PC-3 (cell line): ENCODE results near the gene KLHL30. TPM values are rescaled to one million over a fixed set of nuclear protein-coding genes. Genes with fewer than 3 reads are reported as not detected.
"Not testable (repeated sequence)": the region's sequence is repeated elsewhere in the genome, so short reads cannot be mapped to it uniquely, and the experiment has no call there.

ENCODE experiments used
- ATAC-seq: fragments of 200-7000 bp; cut with Tn5 transposase; 2 replicates; pipeline ENCODE4 v1.9.1; 2020; ENCODE audit warnings: mild to moderate bottlenecking, moderate library complexity
- BruUV-seq: library from RNA; stranded (reverse); fragments of 400-500 nt; replicated peaks from 2 replicates; lab custom pipeline; 2021; lab: Mats Ljungman, UMichigan
- CTCF ChIA-PET: fragments of 300-600 bp; sonication (Branson Sonifier 250); formaldehyde crosslinking; loops from one replicate; lab custom pipeline; 2022; ENCODE audit warnings: antibody characterized with exemption; lab: Charles Lee
- POLR2A ChIA-PET: fragments of 300-600 bp; sonication (Branson Sonifier 250); formaldehyde crosslinking; loops from one replicate; lab custom pipeline; 2022; ENCODE audit warnings: antibody characterized with exemption; ENCODE audit not compliant: unreplicated experiment; lab: Charles Lee
- DNase-seq: peaks from one replicate; pipeline ENCODE4 v3.0.0-alpha.2; 2015
- H2AFZ ChIP-seq: fragments of 300-600 bp; sonication (generic); 2 replicates; pipeline ENCODE4 v1.6.0; 2016; ENCODE audit warnings: antibody characterized with exemption, low read length
- H3F3A ChIP-seq: fragments of 300-600 bp; sonication (generic); one replicate; pipeline ENCODE4 v1.6.0; 2017; ENCODE audit warnings: antibody characterized with exemption, low read length, control low read depth, mild to moderate bottlenecking; ENCODE audit not compliant: unreplicated experiment
- H3K27ac ChIP-seq: fragments of 300-600 bp; sonication (generic); 2 replicates; pipeline ENCODE4 v1.5.1; 2016; ENCODE audit warnings: mild to moderate bottlenecking, low read length
- H3K27me3 ChIP-seq: fragments of 300-600 bp; sonication (generic); 2 replicates; pipeline ENCODE4 v1.6.1; 2016; ENCODE audit warnings: low read length, mixed read lengths
- H3K36me3 ChIP-seq: fragments of 300-600 bp; sonication (generic); 2 replicates; pipeline ENCODE4 v1.6.1; 2016; ENCODE audit warnings: low read depth, mixed run types, low read length, mixed read lengths
- H3K4me1 ChIP-seq: fragments of 300-600 bp; sonication (generic); 2 replicates; pipeline ENCODE4 v1.5.1; 2016; ENCODE audit warnings: low read length; ENCODE audit not compliant: insufficient read depth
- H3K4me2 ChIP-seq: fragments of 300-600 bp; sonication (generic); 2 replicates; pipeline ENCODE4 v1.6.0; 2016; ENCODE audit warnings: low read length
- H3K4me3 ChIP-seq: fragments of 300-600 bp; sonication (generic); 2 replicates; pipeline ENCODE4 v1.5.1; 2016; ENCODE audit warnings: mild to moderate bottlenecking, low read length, mixed read lengths
- H3K79me2 ChIP-seq: fragments of 300-600 bp; sonication (generic); 2 replicates; pipeline ENCODE4 v1.6.1; 2017; ENCODE audit warnings: low read length, mixed read lengths
- H3K9ac ChIP-seq: fragments of 300-600 bp; sonication (generic); 2 replicates; pipeline ENCODE4 v1.6.0; 2016; ENCODE audit warnings: mild to moderate bottlenecking, low read length
- H3K9me2 ChIP-seq: fragments of 300-600 bp; sonication (generic); replicated peaks from 2 replicates; pipeline ENCODE4 v1.6.1; 2016; ENCODE audit warnings: mixed run types, low read length, mixed read lengths
- H3K9me3 ChIP-seq: fragments of 300-600 bp; sonication (generic); 2 replicates; pipeline ENCODE4 v1.6.1; 2016; ENCODE audit warnings: low read length, mixed read lengths
- H4K20me1 ChIP-seq: fragments of 300-600 bp; sonication (generic); 2 replicates; pipeline ENCODE4 v1.6.1; 2016; ENCODE audit warnings: low read length, mixed read lengths
- CTCF ChIP-seq: fragments of 300-600 bp; sonication (generic); conservative IDR thresholded peaks from 2 replicates; pipeline ENCODE4 v1.5.1; 2017; ENCODE audit warnings: antibody characterized with exemption, low read depth, mild to moderate bottlenecking, low read length
- EZH2 ChIP-seq: fragments of 300-600 bp; sonication (generic); IDR thresholded peaks from one replicate; pipeline ENCODE4 v1.6.1; 2017; ENCODE audit warnings: antibody characterized with exemption, mild to moderate bottlenecking, low read length; ENCODE audit not compliant: unreplicated experiment
- EZH2phosphoT487 ChIP-seq: fragments of 300-600 bp; sonication (generic); IDR thresholded peaks from 2 replicates; pipeline ENCODE4 v1.6.1; 2018; ENCODE audit warnings: mild to moderate bottlenecking, antibody characterized with exemption, low read length, borderline replicate concordance
- intact Hi-C: fragments of 100-400 bp; cut with micrococcal nuclease; formaldehyde crosslinking; loops from 2 replicates; pipeline ENCODE4 v1.9.0; 2023
- total RNA-seq: library from RNA; depleted of rRNA; stranded (reverse); fragments of >200 nt; gene quantifications from 2 replicates; pipeline ENCODE4 v1.2.3, GENCODE V29; 2014

Gene KLHL30
- total RNA-seq, 1 experiment from 2014 or later: not detected

GRCh38 chr2:238114851-238115660 lies 23.4 kb upstream of the KLHL30 start:
- DNase-seq (no peak), ATAC-seq (no peak)
- Histone ChIP-seq H3K4me3 (no peak overlapping the region), H3K79me2 (no peaks in the 10 kb centered on the region), H3K4me1 (no peaks in the 10 kb centered on the region; the same call in 1 of the 2 replicates), H3K36me3 (no peaks in the 10 kb centered on the region), H3K4me2 (no peak overlapping the region), H3K9me3 (no peaks in the 10 kb centered on the region), H2AFZ (no peak overlapping the region), H3K27me3 (no peaks in the 10 kb centered on the region), H3F3A (no peaks in the 10 kb centered on the region), H3K9me2 (no peaks in the 10 kb centered on the region), H4K20me1 (no peaks in the 10 kb centered on the region), H3K9ac (no peak overlapping the region), H3K27ac (no peak overlapping the region)
- no peak for TF ChIP-seq CTCF
- CTCF ChIA-PET: no interaction called here
- intact Hi-C loops: no loop called here
- POLR2A ChIA-PET: no interaction called here
- BruUV-seq: no TSS peak

GRCh38 chr2:238115709-238116108 lies 22.8 kb upstream of the KLHL30 start:
- H3K9me3 ChIP-seq, H3K36me3 ChIP-seq, H3K79me2 ChIP-seq, H3K9me2 ChIP-seq, H3K27ac ChIP-seq, H4K20me1 ChIP-seq, CTCF ChIA-PET, H3K4me1 ChIP-seq, H3K27me3 ChIP-seq, H3K9ac ChIP-seq, BruUV-seq, ATAC-seq, H3K4me3 ChIP-seq, intact Hi-C loops, POLR2A ChIA-PET, H3K4me2 ChIP-seq, DNase-seq, H2AFZ ChIP-seq, H3F3A ChIP-seq: not testable (repeated sequence)

DNA sequence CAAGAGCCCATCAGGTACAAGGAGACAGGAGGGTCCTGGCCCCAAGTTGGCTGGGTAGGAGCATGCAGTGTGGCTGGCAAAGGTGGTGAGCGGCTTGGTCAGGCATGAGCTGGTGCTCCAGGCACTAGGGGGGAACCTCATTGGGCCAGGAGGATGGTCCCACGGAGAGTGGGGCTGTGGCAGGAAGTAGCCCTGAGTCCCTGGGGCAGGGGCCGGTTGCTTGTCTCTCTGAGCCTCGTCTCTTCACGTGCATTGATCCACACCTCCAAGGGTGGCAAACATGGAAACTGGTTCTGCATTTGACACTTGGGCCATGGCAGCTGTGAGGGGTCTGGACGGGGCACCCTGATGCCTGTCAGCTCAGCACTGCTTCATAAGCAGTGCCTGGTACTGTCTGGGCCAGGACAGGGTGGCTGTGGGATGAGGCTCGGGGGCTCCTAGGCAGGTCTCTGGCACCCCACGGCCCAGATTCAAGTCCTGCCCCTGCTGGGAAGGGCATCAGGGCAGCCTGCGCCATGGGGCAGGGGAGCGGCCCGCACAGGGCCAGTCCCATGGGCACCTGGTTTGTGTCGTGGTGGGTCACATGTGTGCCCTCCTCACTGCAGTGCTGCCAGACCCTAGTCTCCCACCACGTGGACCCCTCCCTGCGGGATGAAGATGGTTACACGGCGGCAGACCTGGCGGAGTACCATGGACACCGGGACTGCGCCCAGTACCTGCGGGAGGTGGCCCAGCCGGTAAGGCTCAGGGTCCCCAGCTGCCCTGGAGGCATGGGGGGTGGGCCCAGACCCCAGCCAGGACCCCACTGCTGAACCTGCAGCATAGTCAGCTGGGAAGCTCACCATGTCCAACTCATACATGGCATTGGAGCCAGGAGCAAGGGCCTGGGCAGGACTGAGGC lies 21.9 kb upstream of the KLHL30 start:
- ChIA-PET CTCF (no interaction called here), POLR2A (no interaction called here)
- Histone ChIP-seq H3F3A (no peaks in the 10 kb centered on the region), H3K4me2 (no peak overlapping the region), H3K9me2 (no peaks in the 10 kb centered on the region), H3K79me2 (no peaks in the 10 kb centered on the region), H3K9me3 (no peaks in the 10 kb centered on the region), H2AFZ (no peak overlapping the region), H3K4me1 (no peaks in the 10 kb centered on the region; the same call in 1 of the 2 replicates), H3K4me3 (no peak overlapping the region), H3K36me3 (no peaks in the 10 kb centered on the region), H3K9ac (no peak overlapping the region), H3K27me3 (no peaks in the 10 kb centered on the region), H3K27ac (no peak overlapping the region), H4K20me1 (no peaks in the 10 kb centered on the region)
- intact Hi-C loops: no loop called here
- DNase-seq: no peak
- TF ChIP-seq EZH2phosphoT487 (no peak), EZH2 (no peak), CTCF (no peak)
- ATAC-seq: no peak
- BruUV-seq: no TSS peak
